Astrocyte of the cerebellum (primary cell): ENCODE data around the gene PNMA5.
"Not testable (repeated sequence)": the region's sequence is repeated elsewhere in the genome, so short reads cannot be mapped to it uniquely, and the experiment has no call there.

Experiments
- DNase-seq: peaks from one replicate; pipeline ENCODE4 v3.0.0-alpha.2; 2011; ENCODE audit warnings: low read depth
- H3K4me3 ChIP-seq: 2 replicates; pipeline ENCODE4 v1.5.1; 2011; ENCODE audit warnings: mild to moderate bottlenecking, low read depth, low read length, moderate library complexity
- in situ Hi-C: cut with HindIII; loops from 2 replicates; pipeline ENCODE4 v1.10.0; 2017; ENCODE audit warnings: low sequenced_read_pairs
- TF ChIP-seq, protein P1 (sequence below): IDR thresholded peaks from 2 replicates; pipeline ENCODE4 v1.5.1; 2012; ENCODE audit warnings: low read length, low read depth, moderate library complexity, mild to moderate bottlenecking; ENCODE audit errors: missing control alignments

Gene PNMA5

DNA sequence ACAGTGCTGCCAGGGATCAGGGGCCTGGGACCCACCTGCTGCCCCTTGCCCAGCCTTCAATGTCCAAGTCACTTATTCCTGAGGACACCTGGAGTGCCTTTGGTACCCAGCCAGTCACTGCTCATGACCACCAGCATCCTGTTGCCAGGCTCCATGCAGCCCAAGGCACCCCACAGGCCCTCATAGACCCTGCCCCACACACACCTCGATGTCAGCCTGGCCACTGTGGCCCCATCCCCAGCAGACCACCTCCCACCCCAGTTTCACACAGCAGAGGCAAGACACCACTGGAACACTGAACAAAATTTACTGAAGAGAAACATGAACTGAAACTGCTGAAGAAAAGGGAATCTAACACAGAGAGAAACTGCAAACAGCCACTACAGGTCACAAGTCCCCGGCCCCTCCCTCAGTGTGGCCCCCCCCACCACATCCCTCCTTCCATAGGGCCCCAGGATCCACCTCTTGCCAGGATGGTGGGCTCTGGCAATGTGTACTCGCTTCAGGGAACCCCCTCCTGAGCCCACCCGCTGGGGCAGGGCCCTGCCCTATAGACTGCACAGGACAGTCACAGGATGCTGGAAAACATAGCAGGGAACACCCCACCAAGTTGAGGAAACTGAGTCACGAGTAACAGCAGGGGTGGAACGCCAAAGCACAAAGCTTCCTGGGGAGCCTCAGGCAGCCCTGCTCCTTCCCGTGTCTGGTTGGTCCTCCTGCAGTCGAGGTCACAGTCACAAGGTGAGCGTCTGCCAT is 5.2 kb downstream of the PNMA5 start:
- in situ Hi-C loops, result no loop called here
- TF ChIP-seq, protein P1, sequence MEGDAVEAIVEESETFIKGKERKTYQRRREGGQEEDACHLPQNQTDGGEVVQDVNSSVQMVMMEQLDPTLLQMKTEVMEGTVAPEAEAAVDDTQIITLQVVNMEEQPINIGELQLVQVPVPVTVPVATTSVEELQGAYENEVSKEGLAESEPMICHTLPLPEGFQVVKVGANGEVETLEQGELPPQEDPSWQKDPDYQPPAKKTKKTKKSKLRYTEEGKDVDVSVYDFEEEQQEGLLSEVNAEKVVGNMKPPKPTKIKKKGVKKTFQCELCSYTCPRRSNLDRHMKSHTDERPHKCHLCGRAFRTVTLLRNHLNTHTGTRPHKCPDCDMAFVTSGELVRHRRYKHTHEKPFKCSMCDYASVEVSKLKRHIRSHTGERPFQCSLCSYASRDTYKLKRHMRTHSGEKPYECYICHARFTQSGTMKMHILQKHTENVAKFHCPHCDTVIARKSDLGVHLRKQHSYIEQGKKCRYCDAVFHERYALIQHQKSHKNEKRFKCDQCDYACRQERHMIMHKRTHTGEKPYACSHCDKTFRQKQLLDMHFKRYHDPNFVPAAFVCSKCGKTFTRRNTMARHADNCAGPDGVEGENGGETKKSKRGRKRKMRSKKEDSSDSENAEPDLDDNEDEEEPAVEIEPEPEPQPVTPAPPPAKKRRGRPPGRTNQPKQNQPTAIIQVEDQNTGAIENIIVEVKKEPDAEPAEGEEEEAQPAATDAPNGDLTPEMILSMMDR, result no peak
- DNase-seq, result no peak
- no peak overlapping the region for H3K4me3 ChIP-seq

DNA sequence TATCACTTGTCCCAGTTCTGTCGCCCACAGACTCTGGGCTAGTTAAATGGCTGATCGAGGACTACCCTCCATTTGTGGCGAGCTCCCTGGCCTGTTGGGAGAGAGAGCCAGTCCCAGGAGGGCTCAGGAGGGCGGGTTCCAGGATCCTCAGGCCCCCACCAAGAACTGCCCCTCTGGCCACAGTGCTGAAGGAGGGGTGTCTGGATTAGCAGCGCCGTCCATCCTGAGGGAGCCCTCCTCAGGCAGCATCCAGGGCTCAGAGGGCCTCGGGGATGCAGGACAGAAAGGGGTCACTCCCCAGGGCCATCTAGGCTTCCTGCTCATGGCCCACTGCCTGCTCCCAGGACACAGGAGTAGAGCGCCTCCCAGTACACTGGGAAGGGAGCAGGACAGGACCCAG is 6.1 kb downstream of the PNMA5 start:
- in situ Hi-C loops, result no loop called here
- TF ChIP-seq, protein P1, result no peak

DNA sequence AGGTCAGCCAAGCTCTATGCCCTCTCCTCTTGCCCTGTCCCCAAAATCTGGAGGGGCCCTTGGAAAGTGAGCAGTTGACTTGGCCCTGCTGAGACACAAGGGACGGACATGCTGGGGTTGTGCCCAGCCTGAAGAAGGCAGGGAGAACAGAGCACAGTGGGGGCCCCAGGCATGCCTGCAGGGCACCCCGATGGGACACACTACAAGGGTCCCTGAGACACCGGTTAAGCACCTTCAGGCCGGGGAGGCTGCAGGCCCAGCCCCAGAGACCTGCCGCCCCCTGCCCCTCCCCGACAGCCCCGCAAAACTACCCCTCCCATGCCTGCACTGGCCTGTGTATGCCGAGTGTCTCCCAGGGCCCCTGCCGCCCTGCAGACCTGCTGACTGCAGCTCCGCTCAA is 6.8 kb downstream of the PNMA5 start:
- H3K4me3 ChIP-seq, in situ Hi-C loops, DNase-seq: not testable (repeated sequence)

More for the DNA sequence above, 6.1 kb downstream of the PNMA5 start:
- no peak for DNase-seq
- H3K4me3 ChIP-seq, result no peak overlapping the region

DNA sequence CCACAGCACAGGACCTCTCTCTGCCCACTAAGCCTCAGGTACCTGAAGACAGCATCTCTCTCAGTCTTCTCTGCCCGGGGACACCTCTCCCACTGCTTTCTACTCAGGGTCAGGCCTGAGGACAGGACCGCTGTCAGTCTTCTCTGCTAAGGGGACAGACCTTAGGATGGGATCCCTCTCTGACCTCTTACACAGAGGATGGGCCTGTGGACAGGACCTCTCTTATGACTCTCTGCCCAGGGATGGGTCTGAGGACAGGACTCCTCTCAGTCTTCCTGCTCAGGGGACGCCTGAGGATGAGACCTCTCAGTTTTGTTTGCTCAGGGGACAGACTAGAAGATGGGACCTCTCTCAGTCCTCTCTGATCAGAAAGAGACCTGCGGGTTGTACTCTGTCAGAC is 8.5 kb downstream of the PNMA5 start:
- in situ Hi-C loops, H3K4me3 ChIP-seq, DNase-seq: not testable (repeated sequence)

DNA sequence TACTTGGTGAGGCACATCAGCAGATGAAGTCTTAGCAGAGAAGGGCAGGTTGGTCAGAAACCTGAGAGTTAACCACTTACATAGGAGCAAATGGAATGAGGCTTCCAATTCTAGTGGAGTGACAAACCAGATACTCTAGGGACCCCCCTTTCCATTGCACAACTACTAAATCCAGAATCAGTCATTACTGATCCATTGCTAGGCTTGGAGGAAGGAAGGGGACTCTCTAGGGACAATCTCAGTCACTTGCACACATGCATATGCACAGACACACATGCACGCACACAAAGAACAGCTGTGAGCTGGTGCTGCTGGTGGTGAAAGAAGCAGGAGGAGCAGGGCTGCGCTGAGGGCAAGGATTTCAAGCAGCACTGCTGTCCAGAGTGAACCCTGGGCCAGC is 25.7 kb downstream of the PNMA5 start:
- no peak for DNase-seq
- in situ Hi-C loops, result no loop called here
- no peak overlapping the region for H3K4me3 ChIP-seq
- TF ChIP-seq, protein P1, result no peak

DNA sequence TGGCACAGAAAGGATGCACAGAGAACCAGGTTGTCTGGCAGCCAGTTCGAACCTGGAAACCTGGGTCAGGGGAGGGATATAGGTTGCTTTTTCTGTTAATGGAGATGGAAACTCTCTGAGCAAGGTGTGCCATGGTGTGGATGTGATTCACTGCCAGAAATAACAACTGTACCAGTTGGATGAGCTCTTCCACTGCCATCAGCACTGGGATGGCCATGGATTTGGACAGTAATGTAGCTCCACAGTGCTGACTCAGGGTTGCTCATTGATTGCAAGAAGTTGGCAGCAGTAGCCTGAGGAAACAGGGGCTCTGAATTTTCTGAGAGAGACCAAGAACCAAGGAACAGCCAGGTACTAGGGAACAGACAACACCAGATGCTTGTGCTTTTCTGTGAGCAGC is 33.8 kb downstream of the PNMA5 start:
- in situ Hi-C loops, result no loop called here
- TF ChIP-seq, protein P1, result no peak
- DNase-seq, result no peak
- H3K4me3 ChIP-seq, result no peak overlapping the region

DNA sequence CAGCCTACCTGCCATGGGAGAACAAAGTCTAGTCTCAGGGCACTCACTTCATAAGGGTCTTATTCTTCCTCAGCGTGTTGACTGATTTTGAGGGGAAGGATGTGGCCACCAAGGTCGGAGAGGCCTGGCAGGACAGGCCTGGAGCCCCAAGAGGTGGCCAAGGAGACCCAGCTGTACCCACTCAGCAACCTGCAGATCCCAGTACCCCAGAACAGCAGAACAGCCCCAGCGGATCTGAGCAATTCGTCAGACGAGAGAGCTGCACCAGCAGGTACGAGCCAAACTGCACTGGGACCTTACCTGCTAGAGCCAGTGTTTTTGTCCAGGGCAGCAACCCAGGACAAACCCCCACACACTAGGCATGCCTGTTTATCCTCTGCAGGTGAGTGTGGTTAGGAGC is 34.3 kb downstream of the PNMA5 start:
- no peak for DNase-seq
- no peak overlapping the region for H3K4me3 ChIP-seq
- in situ Hi-C loops, result no loop called here
- TF ChIP-seq, protein P1, result no peak
